A673 (cell line): Measurements from ENCODE around the gene TICRR. TPM values are rescaled to one million over a fixed set of nuclear protein-coding genes. Genes with fewer than 3 reads are reported as not detected.

Experiments
- BruUV-seq: library from RNA; stranded (reverse); fragments of 400-500 nt; replicated peaks from 2 replicates; lab custom pipeline; 2021; lab: Mats Ljungman, UMichigan
- CTCF ChIA-PET: fragments of 300-600 bp; sonication (Branson Sonifier 250); formaldehyde crosslinking; loops from one replicate; lab custom pipeline; 2022; ENCODE audit warnings: antibody characterized with exemption; lab: Charles Lee
- POLR2A ChIA-PET: fragments of 300-600 bp; sonication (Branson Sonifier 250); formaldehyde crosslinking; loops from one replicate; lab custom pipeline; 2022; ENCODE audit warnings: antibody characterized with exemption; ENCODE audit not compliant: low non-redundant PET; lab: Charles Lee
- DNase-seq: peaks from one replicate; pipeline ENCODE4 v3.0.0-alpha.2; 2015; ENCODE audit warnings: low spot score
- H3K27ac ChIP-seq: fragments of 200-600 bp; sonication (generic); 2 replicates; pipeline ENCODE4 v1.5.1; 2016; ENCODE audit warnings: mixed run types, low read depth, mild to moderate bottlenecking, mixed read lengths, antibody characterized with exemption, low read length; ENCODE audit not compliant: poor library complexity, severe bottlenecking
- H3K27me3 ChIP-seq: fragments of 200-600 bp; sonication (generic); replicated peaks from 2 replicates; pipeline ENCODE4 v1.6.1; 2017; ENCODE audit warnings: mixed run types, low read depth, mild to moderate bottlenecking, mixed read lengths, antibody characterized with exemption, low read length; ENCODE audit not compliant: insufficient read depth, poor library complexity
- H3K36me3 ChIP-seq: fragments of 200-600 bp; sonication (generic); 2 replicates; pipeline ENCODE4 v1.6.1; 2016; ENCODE audit warnings: mixed run types, mild to moderate bottlenecking, mixed read lengths, antibody characterized with exemption, low read length; ENCODE audit not compliant: insufficient read depth, poor library complexity, severe bottlenecking
- H3K4me1 ChIP-seq: fragments of 200-600 bp; sonication (generic); 2 replicates; pipeline ENCODE4 v1.6.1; 2017; ENCODE audit warnings: mixed run types, mild to moderate bottlenecking, mixed read lengths, antibody characterized with exemption, low read length; ENCODE audit not compliant: insufficient read depth, poor library complexity, severe bottlenecking
- H3K4me3 ChIP-seq: fragments of 200-600 bp; sonication (generic); 2 replicates; pipeline ENCODE4 v1.5.1; 2016; ENCODE audit warnings: low read depth, mixed run types, mild to moderate bottlenecking, mixed read lengths, low read length; ENCODE audit not compliant: poor library complexity, severe bottlenecking
- H3K9me3 ChIP-seq: fragments of 200-600 bp; sonication (generic); 2 replicates; pipeline ENCODE4 v1.6.1; 2016; ENCODE audit warnings: mixed run types, low read depth, mild to moderate bottlenecking, mixed read lengths, antibody characterized with exemption, low read length; ENCODE audit not compliant: poor library complexity, severe bottlenecking
- CTCF ChIP-seq: fragments of 300-800, 200-600 bp; sonication (generic); conservative IDR thresholded peaks from 2 replicates; pipeline ENCODE4 v1.5.1; 2017; ENCODE audit warnings: low read depth, mild to moderate bottlenecking, antibody characterized with exemption, low read length, moderate library complexity, mixed read lengths
- EZH2 ChIP-seq: fragments of 200-600 bp; sonication (generic); IDR thresholded peaks from 2 replicates; pipeline ENCODE4 v1.6.1; 2017; ENCODE audit warnings: borderline replicate concordance, low read depth, mild to moderate bottlenecking, mixed read lengths, antibody characterized with exemption, low read length; ENCODE audit not compliant: poor library complexity, severe bottlenecking
- intact Hi-C: fragments of 100-400 bp; cut with micrococcal nuclease; formaldehyde crosslinking; loops from one replicate; pipeline ENCODE4 v1.10.0; 2022; ENCODE audit not compliant: unreplicated experiment
- total RNA-seq: library from RNA; stranded (reverse); gene quantifications from 2 replicates; pipeline ENCODE4 v1.2.3, GENCODE V29; 2021

TICRR gene
- total RNA-seq, 1 experiment from 2014 or later, result 56.5 TPM

- no peaks in the 10 kb centered on the region for H3K9me3 ChIP-seq
- TF ChIP-seq CTCF, result no peak
- TF ChIP-seq EZH2, result no peak
- H3K4me3 ChIP-seq, result no peak overlapping the region
- BruUV-seq, result no TSS peak
- H3K27ac ChIP-seq, result no peak overlapping the region
- DNase-seq, result no peak
- CTCF ChIA-PET, result no interaction called here
- H3K27me3 ChIP-seq, result no peaks in the 10 kb centered on the region
- intact Hi-C loops, result no loop called here
- H3K4me1 ChIP-seq, result no peaks in the 10 kb centered on the region
- POLR2A ChIA-PET, result no interaction called here
- peaks cover 94% of the 10 kb centered on the region for H3K36me3 ChIP-seq
Measured at GRCh38 chr15:89593018-89593417, 17.7 kb downstream of the TICRR start.

- ChIA-PET POLR2A (no interaction called here), CTCF (no interaction called here)
- Histone ChIP-seq H3K27ac (no peak overlapping the region), H3K9me3 (no peaks in the 10 kb centered on the region), H3K4me3 (no peak overlapping the region), H3K36me3 (peaks cover 100% of the 10 kb centered on the region), H3K27me3 (no peaks in the 10 kb centered on the region), H3K4me1 (no peaks in the 10 kb centered on the region)
- TF ChIP-seq EZH2, result no peak
- no peak for TF ChIP-seq CTCF
- no peak for DNase-seq
- intact Hi-C loops, result no loop called here
- BruUV-seq, result no TSS peak
Measured at GRCh38 chr15:89599021-89599420, 23.8 kb downstream of the TICRR start.

- no peak for DNase-seq
- Histone ChIP-seq H3K36me3 (peaks cover 100% of the 10 kb centered on the region), H3K27ac (no peak overlapping the region), H3K4me3 (no peak overlapping the region), H3K27me3 (no peaks in the 10 kb centered on the region), H3K9me3 (peaks cover 23% of the 10 kb centered on the region), H3K4me1 (no peaks in the 10 kb centered on the region)
- ChIA-PET POLR2A (no interaction called here), CTCF (no interaction called here)
- intact Hi-C loops, result loop anchor here (5.0 kb wide), 1 partner anchor 34 kb away; the partner anchor contains the start of gene TICRR
- TF ChIP-seq CTCF, result no peak
- no peak for TF ChIP-seq EZH2
- no TSS peak for BruUV-seq
Measured at GRCh38 chr15:89611317-89611716, 36.0 kb downstream of the TICRR start.
